Panc1 (cell line): Measurements from ENCODE around the gene PAPOLG.

Experiments used
- CTCF ChIP-seq: fragments of 450-650 bp; IDR thresholded peaks from 2 replicates; pipeline ENCODE4 v1.5.1; 2017; ENCODE audit warnings: mild to moderate bottlenecking
- POLR2AphosphoS5 ChIP-seq: IDR thresholded peaks from 2 replicates; pipeline ENCODE4 v1.6.1; 2012; ENCODE audit warnings: mild to moderate bottlenecking, low read depth, low read length, moderate library complexity

- no peak for TF ChIP-seq POLR2AphosphoS5
- TF ChIP-seq CTCF: no peak
These were observed 83.2 kb downstream of the PAPOLG start for GRCh38 chr2:60839126-60839813.
